Activated CD8-positive, alpha-beta memory T cell treated with anti-CD3 and anti-CD28 coated beads, Interleukin-2, amount 10 ng/mL, durations not matched to agents 7 days and 5 days (primary cell): ENCODE data around the gene TP53I13. TPM values are rescaled to one million over a fixed set of nuclear protein-coding genes. Genes with fewer than 3 reads are reported as not detected.

Experiments
- ATAC-seq: fragments of 150-1000 bp; cut with Tn5 transposase; one replicate; pipeline ENCODE4 v1.10.0; 2021; ENCODE audit warnings: moderate library complexity
- CTCF ChIA-PET: fragments of 350-600 bp; sonication (Branson Sonifier 250); formaldehyde crosslinking; loops from one replicate; lab custom pipeline; 2021; ENCODE audit warnings: antibody characterized with exemption; lab: Charles Lee
- DNase-seq: peaks from one replicate; pipeline ENCODE4 v3.0.0-alpha.2; 2020
- H3K27ac Mint-ChIP-seq: one replicate; pipeline ENCODE4 v1.8.0; 2021; ENCODE audit warnings: mild to moderate bottlenecking, mixed read lengths
- H3K27me3 Mint-ChIP-seq: one replicate; pipeline ENCODE4 v1.8.0; 2021; ENCODE audit warnings: mixed read lengths
- H3K36me3 Mint-ChIP-seq: one replicate; pipeline ENCODE4 v1.8.0; 2021; ENCODE audit warnings: mild to moderate bottlenecking, mixed read lengths
- H3K4me1 Mint-ChIP-seq: one replicate; pipeline ENCODE4 v1.8.0; 2021; ENCODE audit warnings: mixed read lengths
- H3K4me3 Mint-ChIP-seq: one replicate; pipeline ENCODE4 v1.8.0; 2021; ENCODE audit warnings: mild to moderate bottlenecking, moderate library complexity, mixed read lengths
- H3K9me3 Mint-ChIP-seq: one replicate; pipeline ENCODE4 v1.8.0; 2022; ENCODE audit warnings: low read depth, mixed read lengths
- total RNA-seq, 2 experiments: library from RNA; stranded (reverse); gene quantifications; one replicate each; pipeline ENCODE4 v1.2.3, GENCODE V29; 2021

TP53I13 gene
- total RNA-seq, 2 experiments from 2014 or later = 97.0 to 131 TPM

DNA sequence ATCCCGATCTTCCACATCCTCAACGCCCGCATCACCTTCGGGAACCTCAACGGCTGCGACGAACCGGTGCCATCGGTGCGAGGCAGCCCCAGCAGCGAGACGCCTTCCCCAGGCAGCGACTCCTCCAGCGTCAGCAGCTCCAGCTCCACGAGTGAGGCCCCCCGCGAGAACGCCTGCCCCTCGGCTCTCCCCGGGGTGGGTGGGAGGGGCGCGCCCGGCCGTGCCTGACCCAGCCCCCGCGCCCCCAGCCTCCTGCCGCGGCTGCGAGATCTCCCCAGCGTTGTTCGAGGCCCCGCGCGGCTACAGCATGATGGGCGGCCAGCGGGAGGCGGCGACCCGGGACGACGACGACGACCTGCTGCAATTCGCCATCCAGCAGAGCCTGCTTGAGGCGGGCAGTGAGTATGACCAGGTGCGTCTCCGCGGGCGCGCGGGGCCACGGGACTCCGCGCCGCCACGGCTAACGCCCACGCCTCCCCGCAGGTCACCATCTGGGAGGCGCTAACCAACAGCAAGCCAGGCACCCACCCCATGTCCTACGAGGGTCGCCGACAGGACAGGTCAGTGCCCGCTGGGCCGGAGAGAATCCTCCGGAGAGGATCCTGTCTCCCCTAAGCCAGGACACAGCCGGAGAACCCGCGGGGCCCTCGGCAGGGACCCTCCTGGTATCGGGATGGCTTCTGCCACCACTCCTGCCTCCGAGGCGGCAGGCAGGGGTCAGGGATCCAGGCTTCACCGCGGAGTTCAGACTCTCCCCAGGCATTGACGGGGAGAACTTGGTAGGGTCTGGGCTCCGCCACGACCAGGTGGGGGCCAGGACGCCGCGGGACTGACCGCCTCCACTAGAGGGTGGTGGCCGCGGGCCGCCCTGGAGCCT is 44.1 kb downstream of the TP53I13 start:
- ATAC-seq (no peak), DNase-seq (no peak)
- Mint-ChIP-seq H3K4me3 (no peak overlapping the region), H3K27ac (no peak overlapping the region), H3K4me1 (peaks cover 39% of the 10 kb centered on the region), H3K36me3 (no peaks in the 10 kb centered on the region), H3K9me3 (no peaks in the 10 kb centered on the region), H3K27me3 (peaks cover 3% of the 10 kb centered on the region)
- CTCF ChIA-PET = interaction anchor here (0.6 to 24.4 kb wide), 14 partner anchors 7 to 317 kb away, joined by 3 to 458 read pairs (median 4); partner anchors contain the start of genes ABHD15, ANKRD13B, CORO6 and SSH2

- no peaks in the 10 kb centered on the region for H3K9me3 Mint-ChIP-seq
- CTCF ChIA-PET = interaction anchor here (0.6 to 24.4 kb wide), 16 partner anchors 8 to 317 kb away, joined by 3 to 458 read pairs (median 4); partner anchors contain the start of genes ABHD15, ANKRD13B, CORO6 and SSH2
- H3K27ac Mint-ChIP-seq = no peak overlapping the region
- peaks cover 3% of the 10 kb centered on the region for H3K27me3 Mint-ChIP-seq
- peak; percentile 44 for ATAC-seq
- H3K4me3 Mint-ChIP-seq = peak overlapping the region; percentile 51
- no peaks in the 10 kb centered on the region for H3K36me3 Mint-ChIP-seq
- peaks cover 43% of the 10 kb centered on the region for H3K4me1 Mint-ChIP-seq
- peak; percentile 95 for DNase-seq
These were observed 44.9 kb downstream of the TP53I13 start for GRCh38 chr17:29613352-29613837.

DNA sequence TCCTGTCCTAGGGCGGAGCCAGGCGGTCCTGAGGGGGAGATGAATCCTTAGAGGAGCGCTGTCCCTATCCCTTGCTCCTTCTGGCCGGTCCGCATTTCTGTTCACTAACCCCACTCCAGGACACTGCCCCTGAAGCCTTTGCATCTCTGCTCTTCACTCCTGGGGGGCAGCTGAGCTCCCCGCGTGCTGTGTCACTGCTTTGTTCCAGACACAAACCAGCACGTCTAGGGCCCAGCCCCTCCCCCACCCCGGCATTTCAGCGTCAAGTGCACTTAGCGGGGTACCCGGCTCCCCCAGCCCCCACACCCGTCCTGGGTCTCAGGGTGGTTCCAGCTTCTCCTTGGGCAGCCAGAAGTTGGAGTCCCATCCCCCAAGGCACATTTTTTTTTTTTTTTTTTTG is 45.4 kb downstream of the TP53I13 start:
- H3K27ac Mint-ChIP-seq = peak overlapping the region; percentile 70

DNA sequence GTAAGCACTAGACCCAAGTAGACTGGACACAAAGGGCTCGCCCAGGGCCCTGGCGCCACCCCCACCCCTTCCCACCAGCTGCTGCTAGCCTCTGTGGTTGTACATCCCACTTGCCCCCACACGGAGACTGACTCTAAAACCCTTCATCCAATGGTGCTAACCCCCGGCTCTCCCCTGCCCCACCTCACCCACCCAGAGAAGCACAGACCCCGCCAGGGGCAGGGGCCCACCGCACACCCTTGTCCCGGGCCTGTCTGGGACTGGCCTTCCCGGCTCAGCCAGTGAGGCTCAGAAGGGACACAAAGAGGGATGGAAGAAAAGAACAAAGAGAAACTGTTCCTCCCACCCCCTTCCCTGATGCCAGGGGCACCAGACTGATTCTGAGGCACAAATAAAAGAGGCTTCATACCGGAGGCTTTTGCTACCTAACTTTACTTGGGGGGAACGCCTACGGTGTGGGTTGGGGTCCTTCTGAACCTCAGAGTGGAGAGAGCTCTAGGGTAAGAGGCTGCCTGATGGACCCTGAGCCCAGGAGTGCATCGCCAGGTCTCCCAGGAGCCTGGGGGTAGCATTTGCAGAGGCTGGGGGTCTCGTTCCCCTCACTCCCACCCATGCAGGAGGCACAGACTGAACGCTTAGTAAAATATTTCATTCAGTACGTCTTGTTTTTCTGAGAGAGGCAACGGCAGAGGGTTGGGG is 46.0 kb downstream of the TP53I13 start:
- ATAC-seq (no peak), DNase-seq (no peak)
- peak overlapping the region; percentile 80 for H3K4me3 Mint-ChIP-seq
- no peaks in the 10 kb centered on the region for H3K9me3 Mint-ChIP-seq
- H3K27me3 Mint-ChIP-seq = peaks cover 3% of the 10 kb centered on the region
- CTCF ChIA-PET = interaction anchor here (0.6 to 24.4 kb wide), 13 partner anchors 9 to 490 kb away, joined by 3 to 458 read pairs (median 5); partner anchors contain the start of genes ABHD15, ANKRD13B, SSH2 and TP53I13
- H3K27ac Mint-ChIP-seq = peak overlapping the region; percentile 95
- H3K4me1 Mint-ChIP-seq = peaks cover 44% of the 10 kb centered on the region
- no peaks in the 10 kb centered on the region for H3K36me3 Mint-ChIP-seq

More for the DNA sequence above, 45.4 kb downstream of the TP53I13 start:
- Mint-ChIP-seq H3K9me3 (no peaks in the 10 kb centered on the region), H3K4me1 (peaks cover 44% of the 10 kb centered on the region), H3K27me3 (peaks cover 3% of the 10 kb centered on the region), H3K36me3 (no peaks in the 10 kb centered on the region), H3K4me3 (peak overlapping the region; percentile 51)
- CTCF ChIA-PET = interaction anchor here (0.7 to 24.4 kb wide), 15 partner anchors 9 to 316 kb away, joined by 3 to 458 read pairs (median 4); partner anchors contain the start of genes ABHD15, ANKRD13B, SSH2 and TP53I13
- DNase-seq = no peak
- no peak for ATAC-seq

GRCh38 chr17:29615048-29615385 is 46.5 kb downstream of the TP53I13 start:
- H3K27ac Mint-ChIP-seq = peak overlapping the region; percentile 95
- CTCF ChIA-PET = interaction anchor here (0.6 to 24.4 kb wide), 12 partner anchors 10 to 491 kb away, joined by 3 to 458 read pairs (median 6); partner anchors contain the start of genes ABHD15, ANKRD13B, SSH2 and TP53I13
- H3K4me3 Mint-ChIP-seq = peak overlapping the region; percentile 80
- peak; percentile 96 for DNase-seq
- peak; percentile 41 for ATAC-seq
- peaks cover 44% of the 10 kb centered on the region for H3K4me1 Mint-ChIP-seq
- no peaks in the 10 kb centered on the region for H3K9me3 Mint-ChIP-seq
- H3K27me3 Mint-ChIP-seq = peaks cover 8% of the 10 kb centered on the region
- H3K36me3 Mint-ChIP-seq = no peaks in the 10 kb centered on the region

DNA sequence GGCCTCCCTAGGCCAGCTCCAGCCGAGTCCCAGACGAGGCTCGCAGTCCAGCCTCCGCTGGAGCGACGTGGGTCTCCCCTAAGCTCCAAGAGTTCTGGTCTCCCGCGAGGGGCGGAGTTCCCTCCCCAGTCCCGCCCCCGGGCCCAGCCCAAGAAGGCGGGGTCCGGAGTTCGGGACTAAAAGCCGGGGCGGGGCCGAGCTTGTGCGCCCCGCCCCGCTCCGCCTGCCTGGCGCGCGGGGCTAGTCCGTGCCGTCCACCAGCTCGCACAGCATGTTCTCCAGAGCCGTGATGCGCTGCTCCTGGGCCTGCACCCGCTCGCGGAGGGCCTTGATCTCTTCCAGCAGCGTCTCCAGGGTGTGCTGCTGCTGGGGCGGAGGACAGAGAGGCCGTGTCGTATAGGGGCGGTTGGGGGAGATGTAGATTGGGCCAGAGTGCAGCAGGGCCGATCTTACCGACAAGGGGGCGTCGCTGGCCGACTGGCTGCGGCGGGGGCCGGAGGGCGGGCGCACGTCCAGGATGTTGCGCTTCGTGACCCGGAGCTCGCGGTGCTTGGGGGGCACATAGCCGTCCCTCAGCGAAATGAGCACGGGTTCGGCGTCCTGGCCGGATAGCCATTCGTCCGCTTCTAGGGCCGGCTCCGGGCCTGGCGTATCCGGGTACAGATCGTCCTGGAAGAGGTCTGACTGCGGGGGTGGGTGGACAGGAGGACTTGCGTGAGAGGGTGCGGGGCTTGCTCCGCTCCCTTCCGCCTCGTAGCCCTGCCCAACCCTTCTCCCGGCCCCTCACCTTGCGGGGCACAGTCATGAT is 47.2 kb downstream of the TP53I13 start:
- H3K27me3 Mint-ChIP-seq = peaks cover 12% of the 10 kb centered on the region
- H3K4me1 Mint-ChIP-seq = peaks cover 44% of the 10 kb centered on the region
- no peaks in the 10 kb centered on the region for H3K36me3 Mint-ChIP-seq
- ATAC-seq (peak; percentile 66), DNase-seq (peak; percentile 92)
- peak overlapping the region; percentile 80 for H3K4me3 Mint-ChIP-seq
- CTCF ChIA-PET = interaction anchor here (0.7 to 24.4 kb wide), 18 partner anchors 11 to 492 kb away, joined by 3 to 458 read pairs (median 5); partner anchors contain the start of genes ABHD15, ANKRD13B, MYO18A and NUFIP2
- no peaks in the 10 kb centered on the region for H3K9me3 Mint-ChIP-seq
- peak overlapping the region; percentile 95 for H3K27ac Mint-ChIP-seq

DNA sequence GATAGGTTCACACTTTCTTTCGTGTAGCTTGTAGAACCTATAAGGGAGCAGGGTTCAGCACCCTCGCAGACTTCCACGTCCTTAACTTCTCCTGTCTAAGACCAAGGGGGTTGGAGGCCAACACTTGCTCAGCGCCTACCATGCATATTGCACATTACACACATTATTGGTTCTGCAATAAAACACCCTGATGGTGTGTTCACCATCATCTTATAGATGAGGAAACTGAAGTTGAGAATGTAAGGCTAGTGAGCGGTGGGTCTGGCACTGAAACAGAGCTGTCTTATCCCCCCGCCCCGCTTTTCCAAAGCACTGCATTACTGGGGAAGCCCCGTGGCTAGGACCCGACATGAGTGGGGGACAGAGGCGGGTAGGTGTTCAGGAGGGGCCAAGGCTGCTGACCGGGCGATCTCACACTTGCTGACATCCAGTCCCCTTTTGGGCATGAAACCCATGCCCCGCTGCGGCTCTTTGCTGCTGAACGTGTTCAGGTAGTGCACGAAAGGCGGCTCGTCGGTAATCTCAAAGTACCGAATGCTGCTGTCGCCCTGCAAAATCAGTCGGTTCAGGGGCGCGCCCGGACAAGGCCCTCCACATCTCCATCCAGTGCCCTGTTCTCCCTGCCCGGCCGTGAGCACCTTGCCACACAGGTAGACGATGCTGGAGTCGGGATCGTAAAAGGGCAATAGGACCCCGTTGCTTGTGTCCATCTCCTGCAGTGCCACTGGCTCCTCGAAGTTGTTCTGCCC is 48.0 kb downstream of the TP53I13 start:
- Mint-ChIP-seq H3K36me3 (no peaks in the 10 kb centered on the region), H3K27me3 (peaks cover 12% of the 10 kb centered on the region), H3K27ac (peak overlapping the region; percentile 95), H3K4me3 (peak overlapping the region; percentile 80), H3K4me1 (peaks cover 44% of the 10 kb centered on the region), H3K9me3 (no peaks in the 10 kb centered on the region)
- DNase-seq (no peak), ATAC-seq (no peak)
- CTCF ChIA-PET = interaction anchor here (0.8 to 24.4 kb wide), 36 partner anchors 10 to 703 kb away, joined by 3 to 458 read pairs (median 6); partner anchors contain the start of genes ABHD15, ANKRD13B, MYO18A and NUFIP2

GRCh38 chr17:29617125-29617480 is 48.6 kb downstream of the TP53I13 start:
- Mint-ChIP-seq H3K27ac (peak overlapping the region; percentile 95), H3K4me1 (peaks cover 48% of the 10 kb centered on the region), H3K9me3 (no peaks in the 10 kb centered on the region), H3K36me3 (no peaks in the 10 kb centered on the region), H3K4me3 (peak overlapping the region; percentile 80), H3K27me3 (peaks cover 17% of the 10 kb centered on the region)
- peak; percentile 96 for DNase-seq
- CTCF ChIA-PET = interaction anchor here (0.7 to 24.4 kb wide), 39 partner anchors 10 to 703 kb away, joined by 3 to 458 read pairs (median 6); partner anchors contain the start of genes ABHD15, ANKRD13B, SSH2 and TP53I13
- ATAC-seq = peak; percentile 71

- CTCF ChIA-PET = interaction anchor here (0.7 to 24.4 kb wide), 39 partner anchors 9 to 702 kb away, joined by 3 to 458 read pairs (median 6); partner anchors contain the start of genes ABHD15, ANKRD13B, NUFIP2 and SSH2
- peaks cover 18% of the 10 kb centered on the region for H3K27me3 Mint-ChIP-seq
- H3K4me1 Mint-ChIP-seq = peaks cover 50% of the 10 kb centered on the region
- H3K27ac Mint-ChIP-seq = peak overlapping the region; percentile 95
- DNase-seq = peak; percentile 94
- peak overlapping the region; percentile 80 for H3K4me3 Mint-ChIP-seq
- H3K36me3 Mint-ChIP-seq = no peaks in the 10 kb centered on the region
- no peaks in the 10 kb centered on the region for H3K9me3 Mint-ChIP-seq
- peak; percentile 34 for ATAC-seq
These were observed 49.2 kb downstream of the TP53I13 start for GRCh38 chr17:29617481-29618271.

DNA sequence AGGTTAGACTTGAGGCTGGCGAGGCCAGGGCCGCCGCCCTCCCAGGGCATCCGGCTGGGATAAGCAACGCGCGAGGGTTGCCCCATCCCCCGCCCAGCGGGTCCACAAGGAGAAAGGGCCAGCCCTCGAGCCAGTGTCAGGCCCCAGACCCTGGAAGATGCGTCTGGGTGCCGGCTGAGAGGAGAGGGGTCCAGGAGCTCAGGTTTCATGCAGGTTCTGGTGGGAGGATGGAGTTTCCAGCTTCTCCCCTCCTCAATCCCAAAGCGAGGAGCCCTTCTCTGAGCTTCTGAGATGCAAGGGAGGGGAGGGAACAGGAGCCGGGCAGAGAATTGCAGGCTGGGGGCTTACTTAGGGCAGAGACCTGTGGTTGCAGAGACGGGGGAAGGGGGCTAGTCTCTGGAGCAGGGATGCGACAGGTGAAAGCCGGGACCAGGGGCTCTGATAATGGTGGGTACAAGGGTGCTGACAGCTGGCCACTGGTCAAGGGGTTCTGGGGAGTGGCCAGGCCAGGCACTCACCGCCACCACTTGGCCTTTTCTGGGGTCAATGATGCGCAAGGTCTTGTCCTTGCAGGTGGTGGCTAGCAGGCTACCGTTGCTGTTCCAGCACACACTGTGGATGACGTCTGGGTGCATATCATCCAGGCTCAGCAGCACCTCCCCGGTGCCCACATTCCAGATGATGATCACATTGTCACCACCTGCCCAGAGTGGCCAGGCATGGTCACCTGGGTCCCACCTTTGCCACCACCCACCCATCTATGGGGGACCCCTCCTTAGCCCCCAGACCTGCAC is 50.0 kb downstream of the TP53I13 start:
- no peak for DNase-seq
- H3K4me3 Mint-ChIP-seq = peak overlapping the region; percentile 44
- no peak overlapping the region for H3K27ac Mint-ChIP-seq
- ATAC-seq = no peak
- H3K36me3 Mint-ChIP-seq = no peaks in the 10 kb centered on the region
- peaks cover 18% of the 10 kb centered on the region for H3K27me3 Mint-ChIP-seq
- CTCF ChIA-PET = interaction anchor here (0.6 to 24.4 kb wide), 27 partner anchors 8 to 475 kb away, joined by 3 to 458 read pairs (median 12); partner anchors contain the start of genes ABHD15, ANKRD13B, NUFIP2 and SSH2
- peaks cover 57% of the 10 kb centered on the region for H3K4me1 Mint-ChIP-seq
- no peaks in the 10 kb centered on the region for H3K9me3 Mint-ChIP-seq
